Mucosa of gallbladder (tissue), 1 donor: ENCODE data around the gene CACNA1I. TPM values are rescaled to one million over a fixed set of nuclear protein-coding genes. Genes with fewer than 3 reads are reported as not detected.

Experiments
- DNase-seq: peaks from one replicate; pipeline ENCODE4 v3.0.0-alpha.2; 2020; ENCODE audit warnings: low spot score
- total RNA-seq: library from RNA; stranded (reverse); gene quantifications from one replicate; pipeline ENCODE4 v1.2.1, GENCODE V29; 2021
- donor health status: DM: no; HTN: no; CAD: no.

The CACNA1I gene
- total RNA-seq, 1 donor from 2014 or later = 0.43 TPM

DNA sequence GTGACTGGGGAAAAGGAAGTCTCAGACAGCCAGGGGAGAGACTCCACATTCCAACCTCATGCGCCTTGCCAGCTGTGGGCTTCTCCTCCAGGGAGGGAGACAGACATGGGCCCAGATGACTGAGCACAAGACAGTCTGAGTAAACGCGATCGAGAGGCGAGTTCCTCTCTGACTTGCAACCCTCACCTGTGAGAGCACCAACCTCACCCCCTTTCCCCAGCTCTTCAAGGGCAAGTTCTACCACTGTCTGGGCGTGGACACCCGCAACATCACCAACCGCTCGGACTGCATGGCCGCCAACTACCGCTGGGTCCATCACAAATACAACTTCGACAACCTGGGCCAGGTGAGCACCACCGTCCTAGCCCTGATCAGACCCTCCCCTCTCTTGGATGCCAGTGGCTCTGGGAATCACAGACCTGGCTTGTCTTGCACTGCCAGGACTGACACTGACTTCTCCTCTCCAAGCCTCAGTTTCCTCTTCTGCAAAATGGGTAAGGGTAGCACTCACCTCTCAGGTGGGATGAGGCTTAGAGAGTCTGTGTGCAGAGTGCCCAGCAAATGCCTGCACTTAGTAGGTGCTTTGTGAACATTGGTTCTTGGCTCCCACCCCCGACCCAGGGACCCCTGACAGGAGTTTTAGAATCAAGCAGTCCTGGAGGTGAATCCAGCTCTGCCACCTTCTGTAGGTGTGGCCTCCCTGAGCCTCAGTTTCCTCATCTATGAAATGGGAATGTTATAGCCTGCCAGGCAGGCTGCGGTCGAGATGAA is 95.3 kb downstream of the CACNA1I start:
- no peak for DNase-seq

DNA sequence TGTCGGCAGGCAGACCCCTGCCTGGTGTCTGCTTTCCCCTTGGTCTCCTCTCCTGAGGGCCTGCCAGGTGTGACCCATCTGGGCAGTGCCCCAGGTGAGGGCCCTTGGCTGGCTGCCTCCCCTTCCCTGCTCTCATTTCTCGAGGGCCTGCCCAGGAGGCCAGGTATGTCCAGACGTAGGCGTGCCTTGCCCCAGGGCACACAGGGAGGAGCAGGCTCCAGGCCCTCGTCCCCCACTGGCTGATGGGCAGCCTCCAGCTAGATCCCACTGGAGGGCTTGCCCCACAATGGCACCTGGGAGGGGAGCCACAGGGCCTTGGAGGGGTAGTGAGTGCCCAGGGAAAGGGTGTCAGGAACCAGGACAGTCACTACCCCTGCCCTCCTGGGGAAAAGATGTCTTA is 95.9 kb downstream of the CACNA1I start:
- no peak for DNase-seq

DNA sequence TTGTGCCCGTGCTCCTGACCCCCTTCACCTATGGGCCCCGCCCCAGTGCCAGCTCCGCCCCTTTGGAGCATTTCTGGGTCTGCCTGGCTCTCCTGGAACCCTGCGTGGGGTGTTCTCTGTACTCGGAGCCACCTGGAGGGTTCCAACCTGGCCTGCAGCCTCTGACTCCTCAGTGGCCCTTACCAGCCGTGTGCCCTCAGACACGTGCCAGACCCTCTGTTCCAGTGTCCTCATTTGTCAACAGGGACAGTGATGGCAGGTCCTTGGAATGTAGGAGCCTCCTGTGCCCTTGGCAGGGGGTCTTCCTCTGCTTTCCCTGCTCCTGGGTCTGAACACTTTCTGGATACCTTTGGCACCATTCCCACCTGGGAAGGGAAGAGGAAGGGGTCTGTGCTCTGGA is 96.4 kb downstream of the CACNA1I start:
- DNase-seq = no peak

DNA sequence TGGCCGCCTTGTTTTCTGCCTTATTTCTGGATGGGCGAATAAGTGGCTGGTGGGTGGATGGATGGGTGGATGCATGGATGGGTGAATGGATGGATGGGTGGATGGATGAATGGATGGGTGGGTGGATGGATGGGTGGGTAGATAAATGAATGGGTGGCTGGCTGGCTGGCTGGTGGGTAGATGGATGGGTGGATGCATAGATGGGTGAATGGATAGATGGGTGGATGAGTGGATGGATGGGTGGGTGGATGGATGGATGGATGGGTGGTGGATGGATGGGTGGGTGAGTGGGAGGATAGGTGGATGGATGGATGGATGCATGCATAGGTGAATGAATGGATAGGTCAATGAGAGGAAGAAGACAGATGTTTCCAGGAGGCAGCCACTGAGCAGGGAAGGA is 98.9 kb downstream of the CACNA1I start:
- no peak for DNase-seq

DNA sequence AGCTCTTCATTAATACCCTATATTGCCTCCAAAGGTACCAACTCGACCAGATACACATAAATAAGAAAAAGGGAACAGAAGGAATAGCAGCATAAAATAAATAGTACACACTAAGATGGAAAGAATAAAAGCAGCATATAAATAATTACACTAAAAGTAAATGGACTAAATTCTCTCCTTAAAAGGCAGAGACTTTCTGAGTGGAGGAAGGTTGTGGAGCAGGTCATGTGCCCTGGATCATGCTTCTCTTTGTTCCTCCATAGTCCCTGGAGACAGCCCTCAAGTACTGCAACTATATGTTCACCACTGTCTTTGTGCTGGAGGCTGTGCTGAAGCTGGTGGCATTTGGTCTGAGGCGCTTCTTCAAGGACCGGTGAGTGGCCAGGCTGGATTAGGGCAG is 101.4 kb downstream of the CACNA1I start:
- no peak for DNase-seq

DNA sequence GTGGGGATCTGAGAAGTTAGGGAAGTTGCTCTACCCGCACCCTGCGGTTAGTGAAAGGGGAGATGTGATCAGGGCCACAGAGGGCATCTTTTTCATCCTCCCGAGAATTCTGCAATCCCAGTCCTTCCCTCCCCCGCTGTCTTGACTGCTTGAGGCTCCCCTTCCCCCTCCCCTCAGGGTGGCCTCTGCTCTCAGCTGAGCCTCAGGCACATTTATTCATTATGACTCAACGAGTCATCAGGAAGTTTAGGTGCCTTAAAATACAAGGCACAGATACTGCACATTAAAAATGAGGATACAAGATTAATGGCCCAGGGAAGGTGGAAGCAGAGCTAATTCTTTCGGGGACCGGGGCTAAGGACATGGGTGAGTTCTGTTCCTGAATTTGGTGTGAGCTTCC is 104.0 kb downstream of the CACNA1I start:
- no peak for DNase-seq

DNA sequence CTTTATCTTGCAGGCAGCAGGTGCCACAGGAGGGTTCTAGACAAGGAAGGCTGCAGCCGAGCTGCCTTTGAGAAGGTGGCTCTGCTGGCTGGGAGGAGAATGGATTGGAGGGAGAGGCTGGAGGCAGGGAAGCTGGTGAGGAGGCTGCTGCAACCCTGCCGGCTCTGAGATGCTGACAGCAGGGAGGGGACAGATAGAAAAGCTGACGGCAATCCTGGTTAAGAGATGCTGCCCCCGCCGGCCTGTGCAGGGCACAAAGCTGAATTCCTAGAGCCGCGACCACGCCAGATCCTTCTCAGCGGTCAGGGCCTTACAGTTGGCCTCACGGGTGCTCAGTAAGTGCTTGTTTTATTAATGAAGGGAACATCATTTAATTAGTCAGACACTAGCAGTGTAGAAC is 105.4 kb downstream of the CACNA1I start:
- no peak for DNase-seq

DNA sequence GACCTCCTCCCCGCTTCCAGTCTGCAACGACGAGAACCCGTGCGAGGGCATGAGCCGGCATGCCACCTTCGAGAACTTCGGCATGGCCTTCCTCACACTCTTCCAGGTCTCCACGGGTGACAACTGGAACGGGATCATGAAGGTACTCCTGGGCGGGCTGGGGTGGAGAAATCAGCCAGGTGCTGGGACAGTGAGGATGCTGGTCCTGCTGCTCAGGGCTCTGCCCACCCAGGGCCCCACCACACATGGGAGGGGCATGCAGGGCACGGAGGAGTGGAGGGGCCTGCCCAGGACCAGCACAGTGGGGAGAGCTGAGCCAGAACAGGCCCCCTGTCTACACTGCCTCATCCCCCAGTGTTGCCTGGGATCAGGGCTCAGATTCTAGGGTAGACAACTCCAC is 107.4 kb downstream of the CACNA1I start:
- DNase-seq = no peak

DNA sequence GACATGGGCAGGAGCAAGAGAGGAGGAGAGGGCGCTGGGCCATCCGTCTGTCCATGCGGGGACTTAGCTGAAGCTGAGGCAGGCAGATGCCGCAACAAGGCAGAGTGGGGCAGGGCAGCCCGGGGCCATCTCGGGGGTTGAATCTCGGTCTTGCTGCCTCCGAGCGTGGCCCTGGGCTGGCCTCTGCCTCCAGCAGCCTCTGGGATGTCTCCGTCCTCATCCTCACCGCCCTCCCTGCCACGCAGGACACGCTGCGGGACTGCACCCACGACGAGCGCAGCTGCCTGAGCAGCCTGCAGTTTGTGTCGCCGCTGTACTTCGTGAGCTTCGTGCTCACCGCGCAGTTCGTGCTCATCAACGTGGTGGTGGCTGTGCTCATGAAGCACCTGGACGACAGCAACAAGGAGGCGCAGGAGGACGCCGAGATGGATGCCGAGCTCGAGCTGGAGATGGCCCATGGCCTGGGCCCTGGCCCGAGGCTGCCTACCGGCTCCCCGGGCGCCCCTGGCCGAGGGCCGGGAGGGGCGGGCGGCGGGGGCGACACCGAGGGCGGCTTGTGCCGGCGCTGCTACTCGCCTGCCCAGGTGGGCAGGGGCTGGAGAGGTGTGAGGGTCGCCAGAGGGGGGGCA is 108.4 kb downstream of the CACNA1I start:
- DNase-seq = no peak

DNA sequence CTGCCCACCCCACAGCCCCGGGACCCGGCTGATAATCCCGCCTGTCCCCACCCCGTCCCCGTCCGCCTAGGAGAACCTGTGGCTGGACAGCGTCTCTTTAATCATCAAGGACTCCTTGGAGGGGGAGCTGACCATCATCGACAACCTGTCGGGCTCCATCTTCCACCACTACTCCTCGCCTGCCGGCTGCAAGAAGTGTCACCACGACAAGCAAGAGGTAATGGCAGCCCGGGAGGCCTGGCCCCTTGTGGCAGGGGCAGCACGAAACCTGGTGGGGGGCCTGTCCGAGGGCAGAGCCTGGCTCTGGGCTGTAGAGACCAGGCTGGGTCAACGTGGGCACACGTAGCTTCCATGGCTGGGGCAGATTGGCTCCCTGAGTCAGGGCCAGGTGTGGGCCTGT is 109.1 kb downstream of the CACNA1I start:
- DNase-seq = no peak

DNA sequence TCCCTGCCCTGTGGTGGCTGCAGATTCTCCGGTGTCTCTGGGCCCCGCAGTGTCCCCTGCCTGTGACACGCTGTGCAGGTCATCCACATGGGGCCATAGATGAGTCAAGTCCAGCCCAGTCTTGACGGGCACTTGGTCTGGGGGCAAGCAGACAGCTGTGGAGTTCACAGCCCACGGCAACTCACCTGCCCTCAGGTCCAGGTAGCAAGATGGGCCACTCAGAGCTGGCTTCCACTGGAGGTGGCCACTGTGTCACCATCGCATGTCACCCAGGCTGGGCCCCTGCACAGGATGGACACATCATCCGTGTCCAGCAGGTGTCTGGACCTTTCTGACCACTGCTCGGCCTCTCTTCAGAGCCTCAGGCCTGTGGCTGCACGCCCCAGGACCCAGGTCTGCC is 109.9 kb downstream of the CACNA1I start:
- DNase-seq = no peak

DNA sequence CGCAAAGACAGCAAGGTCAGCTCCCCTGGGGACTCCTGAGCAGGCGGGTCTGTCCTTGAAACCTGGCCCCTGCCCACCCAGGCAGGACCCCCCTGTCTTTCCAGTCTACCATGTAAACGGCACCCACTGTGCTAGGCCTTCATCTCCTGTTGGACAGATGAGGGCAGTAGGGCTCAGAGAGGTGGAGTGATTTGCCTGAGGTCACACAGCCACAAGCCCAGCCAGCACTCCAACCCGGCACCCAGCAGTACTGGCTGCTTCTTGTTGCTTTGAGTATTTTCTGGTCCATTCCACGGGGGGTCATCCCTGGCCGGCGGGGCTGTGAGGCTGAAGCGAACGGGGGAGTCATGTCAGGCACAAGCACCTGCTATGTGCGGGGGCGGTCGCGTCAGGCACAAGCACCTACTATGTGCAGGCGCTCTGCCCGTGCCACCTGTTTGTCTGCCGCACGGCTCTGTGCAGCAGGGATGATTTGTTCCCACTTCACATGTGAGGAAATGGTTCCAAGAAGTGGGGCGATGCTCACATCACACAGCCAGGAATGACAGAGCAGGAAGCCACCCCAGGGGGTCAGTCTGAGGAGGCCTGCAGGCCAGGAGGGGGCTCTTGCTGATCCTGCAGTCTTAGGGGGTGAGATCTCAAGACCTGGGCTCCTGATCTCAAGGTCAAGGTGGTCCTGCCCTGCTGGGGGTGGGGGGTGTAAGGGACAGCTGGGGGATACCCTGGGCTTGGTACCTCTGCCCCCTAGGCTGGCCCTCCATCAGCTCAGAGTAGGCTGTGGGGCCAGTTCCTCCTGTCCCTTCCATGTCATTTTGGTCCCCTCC is 110.7 kb downstream of the CACNA1I start:
- no peak for DNase-seq

DNA sequence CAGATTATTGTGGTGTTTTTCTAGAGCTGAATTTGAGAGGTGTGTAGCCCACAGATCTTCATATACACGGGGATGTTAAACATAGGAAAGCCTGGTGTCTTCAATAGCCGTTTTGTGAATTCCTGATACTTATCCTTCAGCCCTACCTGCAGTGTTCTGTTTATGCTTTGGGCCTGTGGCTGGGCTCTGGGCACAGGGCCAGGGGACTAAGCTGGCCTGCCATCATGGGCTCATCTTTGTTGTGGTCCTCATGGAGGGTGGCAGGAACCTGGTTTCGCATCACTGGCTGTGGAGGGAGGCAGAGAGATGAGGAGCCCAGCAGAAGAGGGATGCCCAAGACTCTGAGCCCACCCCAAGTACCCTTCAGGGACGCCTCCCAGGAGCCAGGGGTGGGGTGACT is 112.4 kb downstream of the CACNA1I start:
- DNase-seq = no peak

DNA sequence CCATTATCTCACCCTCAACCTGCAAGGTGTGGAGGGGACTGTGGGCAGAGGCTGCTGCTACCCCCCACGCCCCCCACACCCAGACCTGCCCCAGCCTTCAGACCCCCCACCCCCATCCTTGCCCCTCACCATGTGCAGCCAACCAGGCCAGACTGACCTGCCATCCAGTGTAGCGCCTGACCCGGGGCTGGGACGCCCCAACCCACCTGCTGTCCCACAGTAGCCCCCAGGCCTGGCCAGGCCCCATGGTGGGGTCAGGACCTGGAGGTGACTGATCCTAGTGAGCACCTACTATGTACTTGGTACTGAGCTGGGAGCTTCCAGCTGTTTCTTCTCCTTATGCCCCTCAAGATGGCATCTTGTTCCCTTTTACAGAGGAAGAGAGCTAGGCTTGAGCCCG is 113.1 kb downstream of the CACNA1I start:
- no peak for DNase-seq

DNA sequence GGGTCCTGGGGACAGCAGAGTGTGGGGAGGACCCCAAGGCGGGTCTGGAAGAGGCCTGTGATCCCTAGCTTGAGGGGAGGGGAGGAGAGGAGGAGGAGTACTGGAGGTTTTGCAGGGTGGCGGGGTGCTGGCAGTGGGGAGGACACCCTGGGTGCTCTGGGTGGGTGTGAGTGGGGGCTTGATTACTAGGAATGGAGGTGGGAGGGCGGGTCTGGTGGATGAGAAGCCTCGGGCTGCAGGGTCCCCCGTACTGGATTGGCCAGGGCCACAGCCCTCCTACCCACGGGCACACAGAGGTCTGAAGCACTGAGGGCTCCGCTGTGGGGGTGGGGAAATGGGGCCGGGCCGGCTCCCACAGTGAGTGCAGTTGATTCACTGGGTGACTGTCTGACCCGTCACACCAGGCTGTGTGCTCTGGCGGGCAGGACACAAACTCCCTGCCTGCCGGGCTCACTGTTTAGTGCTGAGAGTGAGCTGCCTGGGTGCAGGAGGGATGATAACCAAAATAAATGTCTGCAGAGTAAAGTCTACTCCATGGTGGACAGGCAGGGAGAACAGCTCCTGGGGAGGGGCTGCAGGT is 114.2 kb downstream of the CACNA1I start:
- no peak for DNase-seq

DNA sequence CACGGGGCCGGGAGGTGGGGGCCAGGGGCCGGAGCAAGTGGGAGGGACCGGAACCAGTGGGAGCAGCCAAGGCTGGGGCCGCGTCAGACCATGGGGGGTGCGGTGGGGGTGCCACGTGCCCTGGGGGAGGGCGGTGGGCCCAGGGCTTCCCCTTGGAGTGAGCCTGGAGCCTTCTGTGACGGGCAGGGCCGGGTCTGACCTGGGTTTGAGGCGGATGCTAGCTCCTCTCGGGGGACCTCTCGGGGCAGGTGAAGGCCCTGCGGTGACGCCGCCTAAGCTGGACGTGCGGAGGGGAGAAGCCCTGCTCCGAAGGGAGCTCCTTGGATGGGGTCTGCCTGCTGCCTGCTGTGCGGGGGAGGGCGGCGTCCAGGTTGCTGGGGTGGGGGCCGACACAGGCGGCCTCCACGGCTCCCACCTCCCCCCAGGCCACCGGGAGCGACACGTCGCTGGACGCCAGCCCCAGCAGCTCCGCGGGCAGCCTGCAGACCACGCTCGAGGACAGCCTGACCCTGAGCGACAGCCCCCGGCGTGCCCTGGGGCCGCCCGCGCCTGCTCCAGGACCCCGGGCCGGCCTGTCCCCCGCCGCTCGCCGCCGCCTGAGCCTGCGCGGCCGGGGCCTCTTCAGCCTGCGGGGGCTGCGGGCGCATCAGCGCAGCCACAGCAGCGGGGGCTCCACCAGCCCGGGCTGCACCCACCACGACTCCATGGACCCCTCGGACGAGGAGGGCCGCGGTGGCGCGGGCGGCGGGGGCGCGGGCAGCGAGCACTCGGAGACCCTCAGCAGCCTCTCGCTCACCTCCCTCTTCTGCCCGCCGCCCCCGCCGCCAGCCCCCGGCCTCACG is 115.0 kb downstream of the CACNA1I start:
- no peak for DNase-seq

DNA sequence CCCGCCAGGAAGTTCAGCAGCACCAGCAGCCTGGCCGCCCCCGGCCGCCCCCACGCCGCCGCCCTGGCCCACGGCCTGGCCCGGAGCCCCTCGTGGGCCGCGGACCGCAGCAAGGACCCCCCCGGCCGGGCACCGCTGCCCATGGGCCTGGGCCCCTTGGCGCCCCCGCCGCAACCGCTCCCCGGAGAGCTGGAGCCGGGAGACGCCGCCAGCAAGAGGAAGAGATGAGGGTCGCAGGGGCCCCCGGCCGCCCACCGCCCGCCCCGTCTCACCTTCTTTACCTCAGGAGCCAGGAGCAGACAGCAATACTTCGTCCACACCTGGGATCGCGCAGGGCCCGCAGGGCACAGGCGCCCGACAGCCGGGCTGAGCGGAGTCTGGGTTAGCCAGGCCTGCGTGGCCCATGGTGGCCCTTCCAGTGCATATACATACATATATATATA is 115.6 kb downstream of the CACNA1I start:
- DNase-seq = no peak

DNA sequence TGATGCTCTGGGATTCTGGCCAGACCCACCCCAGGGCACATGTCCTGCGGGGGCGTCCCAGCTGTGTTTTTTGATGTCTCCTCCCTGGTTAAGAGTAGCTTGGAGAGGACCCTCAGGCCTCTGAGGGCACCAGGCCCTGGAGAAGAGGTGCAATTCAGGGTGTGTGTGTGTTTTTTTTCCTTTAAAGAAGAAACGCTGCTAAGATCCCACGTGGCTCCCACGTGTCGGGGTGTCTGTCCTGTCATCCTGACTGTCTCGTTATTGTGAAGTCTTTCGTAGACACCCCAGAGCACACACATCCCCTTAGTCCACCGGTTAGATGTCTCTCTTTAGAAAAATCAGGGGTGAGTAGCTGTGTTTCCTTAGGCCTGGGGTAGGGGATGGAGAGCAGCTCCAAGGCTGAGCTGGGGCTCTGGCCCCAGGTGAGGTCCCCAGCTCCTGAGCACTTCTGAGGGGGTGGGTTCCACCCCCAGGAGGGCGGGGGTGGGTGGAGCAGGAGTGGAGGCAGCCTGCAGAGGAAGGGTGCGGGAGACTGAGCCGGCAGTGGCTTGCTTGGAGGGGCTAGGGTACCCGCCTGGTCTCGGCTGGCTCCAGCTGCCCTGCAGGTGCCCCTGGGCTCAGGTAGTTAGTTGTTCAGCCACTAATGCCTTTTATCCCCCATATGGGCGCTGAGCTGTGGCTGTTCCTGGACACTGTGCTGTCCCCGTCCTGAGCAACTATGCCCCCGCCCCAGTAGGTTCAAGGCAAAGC is 116.4 kb downstream of the CACNA1I start:
- DNase-seq = no peak

DNA sequence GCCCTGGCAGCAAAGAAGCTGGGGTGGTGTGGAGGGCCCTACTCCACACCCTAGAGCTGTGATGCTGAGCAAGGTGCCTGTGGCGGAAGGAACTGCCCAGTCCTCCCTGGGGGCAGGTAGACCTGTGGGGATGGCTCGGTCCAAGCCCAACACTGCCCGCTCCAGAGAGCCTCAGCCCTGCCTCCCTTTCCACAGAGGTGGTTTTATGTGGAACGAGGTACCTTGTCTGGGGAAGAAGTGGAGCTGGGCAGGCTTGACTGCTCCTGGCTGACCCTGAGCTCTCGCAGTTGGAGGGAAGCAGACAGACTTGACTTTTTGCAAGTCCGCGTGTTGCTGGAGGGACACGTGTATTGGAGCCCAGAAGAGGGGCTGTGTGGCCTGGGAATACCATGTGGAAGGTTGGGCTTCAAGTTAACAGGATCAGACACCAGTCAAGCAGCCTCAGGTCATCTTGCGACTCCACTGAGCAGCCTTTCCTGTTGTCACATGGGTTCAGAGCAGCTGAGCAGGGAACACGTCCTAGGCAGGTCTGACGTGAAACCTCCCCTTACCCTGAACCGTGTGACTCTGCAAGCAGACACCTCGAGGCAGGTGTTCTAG is 117.7 kb downstream of the CACNA1I start:
- DNase-seq = no peak

DNA sequence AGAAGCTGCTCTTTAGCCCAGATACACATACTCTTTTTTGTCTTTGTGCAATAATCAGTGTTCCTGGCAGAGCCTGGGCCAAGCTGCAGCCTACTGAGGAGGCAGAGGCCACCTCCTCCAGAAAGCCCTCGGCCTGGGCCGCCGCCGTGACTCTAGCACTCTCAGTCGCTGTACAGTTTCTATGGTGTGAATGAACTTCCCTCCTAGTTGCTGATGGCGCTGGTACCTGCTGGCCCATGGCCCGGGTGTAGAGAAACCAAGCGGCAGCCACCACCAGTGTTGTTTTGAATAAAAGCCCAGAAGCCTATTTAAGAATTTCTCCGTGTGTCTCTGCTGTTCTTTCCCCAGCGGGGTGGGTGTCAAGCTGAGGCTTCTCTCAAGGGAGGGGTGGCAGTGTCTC is 118.9 kb downstream of the CACNA1I start:
- DNase-seq = no peak
